ENCODE results near the gene ERVFRD-1.

Gene ERVFRD-1

DNA sequence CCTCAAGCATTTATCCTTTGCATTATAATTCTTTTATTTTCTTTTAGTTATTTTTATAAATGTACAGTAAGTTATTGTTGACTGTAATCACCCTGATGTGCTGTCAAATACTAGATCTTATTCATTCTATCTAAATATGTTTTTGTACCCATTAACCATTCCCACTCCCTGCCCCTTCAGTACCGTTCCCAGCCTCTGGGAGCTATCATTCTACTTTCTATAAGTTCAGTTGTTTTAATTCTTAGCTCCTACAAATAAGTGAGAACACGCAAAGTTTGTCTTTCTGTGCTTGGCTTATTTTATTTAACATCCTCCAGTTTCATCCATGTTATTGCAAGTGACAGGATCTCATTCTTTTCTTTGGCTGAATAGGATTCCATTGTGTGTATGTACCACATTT is 12.5 kb upstream of the ERVFRD-1 start:
- Histone ChIP-seq H4K20me1 (ENCODE audit: insufficient read depth, low read length) (no peaks in the 10 kb centered on the region), H3K4me2 (ENCODE audit: low read length) (no peak overlapping the region), H3F3A (ENCODE audit: insufficient read depth, low read length) (no peaks in the 10 kb centered on the region), H2AFZ (ENCODE audit: low read length) (no peak overlapping the region), H3K4me3 (ENCODE audit: low read depth, low read length, poor library complexity, severe bottlenecking) (no peak overlapping the region), H3K27me3 (ENCODE audit: insufficient read depth, low read length) (no peaks in the 10 kb centered on the region), H3K27ac (ENCODE audit: low read depth, low read length, poor library complexity, severe bottlenecking) (no peak overlapping the region), H3K79me2 (ENCODE audit: insufficient read depth, low read length) (peaks cover 4% of the 10 kb centered on the region; the same call in 1 of the 2 replicates), H3K9me3 (ENCODE audit: low read length) (no peaks in the 10 kb centered on the region), H3K9ac (ENCODE audit: low read length) (no peak overlapping the region), H3K36me3 (ENCODE audit: insufficient read depth, low read length) (no peaks in the 10 kb centered on the region; the same call in 1 of the 2 replicates), H3K4me1 (ENCODE audit: insufficient read depth, low read length, severe bottlenecking) (no peaks in the 10 kb centered on the region), H3K9me2 (ENCODE audit: low read depth, low read length) (no peaks in the 10 kb centered on the region)
- TF ChIP-seq, protein P1, sequence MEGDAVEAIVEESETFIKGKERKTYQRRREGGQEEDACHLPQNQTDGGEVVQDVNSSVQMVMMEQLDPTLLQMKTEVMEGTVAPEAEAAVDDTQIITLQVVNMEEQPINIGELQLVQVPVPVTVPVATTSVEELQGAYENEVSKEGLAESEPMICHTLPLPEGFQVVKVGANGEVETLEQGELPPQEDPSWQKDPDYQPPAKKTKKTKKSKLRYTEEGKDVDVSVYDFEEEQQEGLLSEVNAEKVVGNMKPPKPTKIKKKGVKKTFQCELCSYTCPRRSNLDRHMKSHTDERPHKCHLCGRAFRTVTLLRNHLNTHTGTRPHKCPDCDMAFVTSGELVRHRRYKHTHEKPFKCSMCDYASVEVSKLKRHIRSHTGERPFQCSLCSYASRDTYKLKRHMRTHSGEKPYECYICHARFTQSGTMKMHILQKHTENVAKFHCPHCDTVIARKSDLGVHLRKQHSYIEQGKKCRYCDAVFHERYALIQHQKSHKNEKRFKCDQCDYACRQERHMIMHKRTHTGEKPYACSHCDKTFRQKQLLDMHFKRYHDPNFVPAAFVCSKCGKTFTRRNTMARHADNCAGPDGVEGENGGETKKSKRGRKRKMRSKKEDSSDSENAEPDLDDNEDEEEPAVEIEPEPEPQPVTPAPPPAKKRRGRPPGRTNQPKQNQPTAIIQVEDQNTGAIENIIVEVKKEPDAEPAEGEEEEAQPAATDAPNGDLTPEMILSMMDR (IDR thresholded peaks at IDR 0.05; ENCODE audit: low read length) = no peak
- TF ChIP-seq EZH2 (IDR thresholded peaks at IDR 0.05; ENCODE audit: borderline replicate concordance, low read length) = no peak

DNA sequence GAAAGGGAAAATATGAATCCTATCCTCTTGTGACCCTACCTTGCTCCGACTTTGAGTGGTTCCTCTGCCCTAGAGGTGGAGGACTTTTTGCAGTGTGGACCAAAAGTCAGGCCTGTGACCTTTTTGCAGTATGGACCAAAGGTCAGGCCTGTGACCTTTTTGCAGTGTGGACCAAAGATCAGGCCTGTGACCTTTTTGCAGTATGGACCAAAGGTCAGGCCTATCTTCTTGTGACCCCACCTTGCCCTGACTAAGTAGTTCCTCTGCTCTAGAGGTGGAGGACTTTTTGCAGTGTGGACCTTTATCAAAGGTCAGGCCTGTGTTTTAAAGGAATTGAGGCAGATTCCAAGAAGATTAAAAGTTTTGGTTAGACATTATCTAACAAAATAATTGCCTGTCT is 10.9 kb upstream of the ERVFRD-1 start:
- no peaks in the 10 kb centered on the region for H3K9me2 ChIP-seq (ENCODE audit: low read depth, low read length)
- no peak overlapping the region for H3K9ac ChIP-seq (ENCODE audit: low read length)
- TF ChIP-seq, protein P1 (IDR thresholded peaks at IDR 0.05; ENCODE audit: low read length) = no peak
- no peak for TF ChIP-seq EZH2 (IDR thresholded peaks at IDR 0.05; ENCODE audit: borderline replicate concordance, low read length)
- no peaks in the 10 kb centered on the region; the same call in 1 of the 2 replicates for H3K36me3 ChIP-seq (ENCODE audit: insufficient read depth, low read length)
- H3K27me3 ChIP-seq (ENCODE audit: insufficient read depth, low read length) = no peaks in the 10 kb centered on the region
- H3K4me3 ChIP-seq (ENCODE audit: low read depth, low read length, poor library complexity, severe bottlenecking) = no peak overlapping the region
- H3K79me2 ChIP-seq (ENCODE audit: insufficient read depth, low read length) = peaks cover 4% of the 10 kb centered on the region; the same call in 1 of the 2 replicates
- no peaks in the 10 kb centered on the region for H3K4me1 ChIP-seq (ENCODE audit: insufficient read depth, low read length, severe bottlenecking)
- no peaks in the 10 kb centered on the region for H4K20me1 ChIP-seq (ENCODE audit: insufficient read depth, low read length)
- no peak overlapping the region for H2AFZ ChIP-seq (ENCODE audit: low read length)
- H3F3A ChIP-seq (ENCODE audit: insufficient read depth, low read length) = no peaks in the 10 kb centered on the region
- H3K4me2 ChIP-seq (ENCODE audit: low read length) = no peak overlapping the region
- no peak overlapping the region for H3K27ac ChIP-seq (ENCODE audit: low read depth, low read length, poor library complexity, severe bottlenecking)
- no peaks in the 10 kb centered on the region for H3K9me3 ChIP-seq (ENCODE audit: low read length)

DNA sequence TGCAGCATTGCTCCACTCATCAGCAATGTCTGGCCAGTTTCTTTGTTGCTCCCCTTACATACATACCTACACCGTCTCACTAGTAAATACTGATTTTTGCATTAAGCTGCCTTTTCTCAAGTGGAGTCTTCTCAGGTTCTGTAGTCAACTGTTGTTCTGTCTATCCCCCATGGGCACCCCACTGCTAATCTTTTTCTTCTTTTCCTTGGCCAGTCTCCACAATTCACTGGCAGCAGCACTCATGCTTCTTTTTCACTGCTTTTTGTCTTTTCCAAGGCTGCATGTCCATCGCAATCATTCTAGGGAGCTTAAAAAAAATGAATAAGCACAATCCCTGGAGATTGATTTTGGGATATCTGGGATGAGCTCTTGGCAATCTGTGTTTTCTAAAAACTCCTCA is 10.3 kb upstream of the ERVFRD-1 start:
- no peaks in the 10 kb centered on the region for H3F3A ChIP-seq (ENCODE audit: insufficient read depth, low read length)
- TF ChIP-seq EZH2 (IDR thresholded peaks at IDR 0.05; ENCODE audit: borderline replicate concordance, low read length) = no peak
- TF ChIP-seq, protein P1 (IDR thresholded peaks at IDR 0.05; ENCODE audit: low read length) = no peak
- H4K20me1 ChIP-seq (ENCODE audit: insufficient read depth, low read length) = no peaks in the 10 kb centered on the region
- no peak overlapping the region for H3K27ac ChIP-seq (ENCODE audit: low read depth, low read length, poor library complexity, severe bottlenecking)
- no peaks in the 10 kb centered on the region for H3K4me1 ChIP-seq (ENCODE audit: insufficient read depth, low read length, severe bottlenecking)
- H3K27me3 ChIP-seq (ENCODE audit: insufficient read depth, low read length) = no peaks in the 10 kb centered on the region
- no peak overlapping the region for H3K4me3 ChIP-seq (ENCODE audit: low read depth, low read length, poor library complexity, severe bottlenecking)
- H3K36me3 ChIP-seq (ENCODE audit: insufficient read depth, low read length) = no peaks in the 10 kb centered on the region; the same call in 1 of the 2 replicates
- no peak overlapping the region for H3K4me2 ChIP-seq (ENCODE audit: low read length)
- H3K9ac ChIP-seq (ENCODE audit: low read length) = no peak overlapping the region
- no peaks in the 10 kb centered on the region for H3K9me2 ChIP-seq (ENCODE audit: low read depth, low read length)
- H3K79me2 ChIP-seq (ENCODE audit: insufficient read depth, low read length) = peaks cover 4% of the 10 kb centered on the region; the same call in 1 of the 2 replicates
- H3K9me3 ChIP-seq (ENCODE audit: low read length) = no peaks in the 10 kb centered on the region
- H2AFZ ChIP-seq (ENCODE audit: low read length) = no peak overlapping the region

Data from OCI-LY1 (cell line).